Stimulated activated CD4-positive, alpha-beta T cell treated with anti-CD3 and anti-CD28 coated beads, TNF-alpha, amount 100 ng/mL, for 4 hours (primary cell): ENCODE data around the gene TRPV3.
"Not testable (repeated sequence)": the region's sequence is repeated elsewhere in the genome, so short reads cannot be mapped to it uniquely, and the experiment has no call there.

Experiments used
- DNase-seq, 3 experiments: peaks; one replicate each; pipeline ENCODE4 v3.0.0-alpha.2; 2020; ENCODE audit warnings: low read depth in 3 of 3

The TRPV3 gene

GRCh38 chr17:3474212-3474611 lies 83.4 kb downstream of the TRPV3 start:
- no peak for DNase-seq

GRCh38 chr17:3472137-3472536 lies 85.5 kb downstream of the TRPV3 start:
- DNase-seq = no peak

GRCh38 chr17:3471599-3471998 lies 86.0 kb downstream of the TRPV3 start, which contains the start of gene SPATA22:
TSS of gene SPATA22 (minus strand) at chr17:3471819. CDS start at chr17:3469325, 2,494 bp downstream.
- DNase-seq = no peak

GRCh38 chr17:3469529-3469928 lies 88.1 kb downstream of the TRPV3 start:
- DNase-seq = no peak

GRCh38 chr17:3466355-3466754 lies 91.3 kb downstream of the TRPV3 start:
- not testable (repeated sequence) for DNase-seq
